Kidney tubule cell (primary cell): Measurements from ENCODE around the gene ABL2.
A peak's percentile ranks its signal among the peaks of the same experiment; 100 is the strongest.
"Not testable (repeated sequence)": the region's sequence is repeated elsewhere in the genome, so short reads cannot be mapped to it uniquely, and the experiment has no call there.

Experiments used
- DNase-seq: peaks from one replicate; pipeline ENCODE4 v3.0.0-alpha.2; 2018; ENCODE audit warnings: low spot score

Gene ABL2

DNA sequence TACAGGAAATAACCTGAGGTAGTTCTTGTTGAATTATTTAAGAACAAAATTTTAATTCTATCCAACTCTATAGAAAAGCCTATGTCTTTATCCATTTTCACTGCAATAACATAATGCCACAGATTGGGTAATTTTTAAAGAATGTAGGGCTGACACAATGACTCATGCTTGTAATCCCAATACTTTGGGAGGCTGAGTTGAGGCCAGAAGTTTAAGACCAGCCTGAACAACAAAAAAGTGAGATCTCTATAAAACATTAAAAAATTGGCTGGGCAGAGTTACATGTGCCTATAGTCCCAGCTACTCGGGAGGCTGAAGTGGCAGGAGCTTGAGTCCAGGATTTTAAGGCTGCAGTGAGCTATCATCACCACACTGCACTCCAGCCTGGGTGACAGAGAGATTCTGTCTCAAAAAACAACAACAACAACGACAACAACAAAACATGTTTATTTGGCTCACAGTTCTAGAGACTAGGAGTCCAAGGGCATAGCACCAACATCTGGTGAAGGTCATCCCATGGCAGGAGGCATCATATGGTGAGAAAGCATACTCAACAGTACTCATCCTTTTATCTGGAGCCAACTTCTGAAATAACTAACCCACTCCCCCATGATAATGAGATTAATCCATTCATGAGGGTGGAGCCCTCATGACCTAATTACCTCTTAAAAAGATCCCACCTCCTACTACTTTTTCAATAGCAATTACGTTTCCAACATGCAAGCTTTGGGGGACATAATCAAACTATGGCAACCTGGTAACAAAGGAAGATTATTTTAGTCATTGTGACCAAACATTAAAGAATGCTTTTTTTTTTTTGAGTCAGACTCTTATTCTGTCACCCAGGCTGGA lies 59.6 kb downstream of the ABL2 start:
- no peak for DNase-seq

DNA sequence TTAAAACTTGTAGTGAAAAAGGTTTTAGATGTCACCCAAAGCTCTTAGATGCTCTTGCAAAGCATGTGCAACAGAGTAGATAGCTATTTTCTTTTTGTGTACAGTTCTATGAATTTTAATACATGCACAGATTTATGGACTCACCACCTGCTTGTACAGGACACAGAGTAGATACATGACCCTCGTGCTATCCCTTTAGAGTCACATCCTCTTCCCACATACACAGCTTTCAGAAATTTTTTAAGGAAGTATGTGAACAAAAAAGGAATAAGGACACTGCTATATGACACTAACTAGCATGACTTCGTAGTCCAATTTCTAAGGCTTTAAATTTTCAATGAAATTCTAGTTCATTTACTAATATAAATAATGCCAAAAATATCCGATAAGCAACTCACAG lies 60.9 kb downstream of the ABL2 start:
- DNase-seq, result no peak

DNA sequence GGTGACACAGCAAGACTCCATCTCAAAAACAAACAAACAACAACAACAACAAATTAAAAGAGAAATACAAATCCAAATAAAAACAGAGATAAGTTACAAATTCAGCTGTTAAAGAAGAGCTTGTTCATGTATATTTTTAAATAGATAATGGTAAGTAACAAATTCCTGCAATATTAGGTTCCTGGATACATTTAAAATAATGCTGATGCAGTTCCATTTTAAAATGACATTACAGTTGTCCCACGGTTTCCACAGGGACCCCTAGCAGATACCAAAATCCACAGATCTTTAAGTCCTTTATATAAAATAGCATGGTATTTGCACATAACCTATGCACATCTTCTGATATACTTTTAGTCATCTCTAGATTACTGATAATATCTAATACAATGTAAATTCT lies 61.5 kb downstream of the ABL2 start:
- DNase-seq, result no peak

DNA sequence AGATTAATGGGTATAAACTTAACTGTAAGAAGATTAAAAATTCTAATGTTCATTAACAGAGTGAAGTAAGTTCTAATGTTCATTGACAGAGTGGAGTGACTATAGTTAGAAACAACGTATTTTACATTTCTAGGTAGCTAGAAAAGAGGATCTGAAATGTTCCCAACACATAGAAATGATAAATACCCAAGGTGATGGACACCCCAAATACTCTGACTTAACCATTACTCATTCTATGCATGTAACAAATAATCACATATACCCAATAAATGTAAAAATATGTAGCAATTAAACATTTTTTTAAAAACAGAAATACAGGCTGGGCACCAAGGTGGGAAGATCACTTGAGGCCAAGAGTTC lies 62.1 kb downstream of the ABL2 start:
- DNase-seq, result no peak

GRCh38 chr1:179166663-179167417 lies 62.6 kb downstream of the ABL2 start:
- DNase-seq, result no peak

DNA sequence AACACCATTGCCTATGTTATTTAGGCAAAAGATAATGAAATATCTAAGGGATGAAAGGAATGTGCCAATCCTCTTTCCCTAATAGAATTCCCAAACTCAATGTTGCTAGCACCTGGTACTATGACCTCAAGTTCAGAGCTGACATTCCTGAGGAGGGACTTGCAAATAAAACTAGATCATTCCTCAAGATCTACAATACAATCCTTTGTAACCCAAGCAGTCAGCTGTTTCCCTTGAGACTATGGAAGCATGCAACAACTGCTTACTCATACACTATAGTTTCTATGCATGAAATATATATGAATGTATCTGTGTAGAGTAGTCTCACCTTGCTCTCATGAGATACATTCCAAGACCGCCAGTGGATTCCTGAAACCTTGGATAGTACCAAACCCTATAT lies 65.0 kb downstream of the ABL2 start:
- peak; percentile 66 for DNase-seq

GRCh38 chr1:179156708-179157107 lies 72.8 kb downstream of the ABL2 start:
- no peak for DNase-seq

GRCh38 chr1:179156026-179156425 lies 73.5 kb downstream of the ABL2 start:
- no peak for DNase-seq

DNA sequence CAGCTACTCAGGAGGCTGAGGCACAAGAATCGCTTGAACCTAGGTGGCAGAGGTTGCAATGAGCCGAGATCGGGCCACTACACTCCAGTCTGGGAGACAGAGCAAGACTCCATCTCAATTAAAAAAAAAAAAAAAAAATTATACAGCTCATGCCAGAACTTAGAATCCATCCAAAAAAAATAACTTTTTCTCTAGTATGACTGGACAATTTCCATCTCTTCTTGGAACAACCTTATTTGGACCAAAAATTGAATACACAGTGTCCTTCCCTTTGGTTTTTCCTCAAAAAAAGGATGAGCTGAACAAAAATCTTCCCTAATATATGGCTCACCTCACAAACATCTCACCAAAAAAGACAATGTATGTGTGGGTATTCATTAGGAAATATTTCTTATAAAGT lies 73.9 kb downstream of the ABL2 start:
- DNase-seq, result no peak

- DNase-seq, result no peak
These were observed 75.0 kb downstream of the ABL2 start for GRCh38 chr1:179154437-179154836.

GRCh38 chr1:179153217-179153616 lies 76.3 kb downstream of the ABL2 start:
- DNase-seq, result no peak

DNA sequence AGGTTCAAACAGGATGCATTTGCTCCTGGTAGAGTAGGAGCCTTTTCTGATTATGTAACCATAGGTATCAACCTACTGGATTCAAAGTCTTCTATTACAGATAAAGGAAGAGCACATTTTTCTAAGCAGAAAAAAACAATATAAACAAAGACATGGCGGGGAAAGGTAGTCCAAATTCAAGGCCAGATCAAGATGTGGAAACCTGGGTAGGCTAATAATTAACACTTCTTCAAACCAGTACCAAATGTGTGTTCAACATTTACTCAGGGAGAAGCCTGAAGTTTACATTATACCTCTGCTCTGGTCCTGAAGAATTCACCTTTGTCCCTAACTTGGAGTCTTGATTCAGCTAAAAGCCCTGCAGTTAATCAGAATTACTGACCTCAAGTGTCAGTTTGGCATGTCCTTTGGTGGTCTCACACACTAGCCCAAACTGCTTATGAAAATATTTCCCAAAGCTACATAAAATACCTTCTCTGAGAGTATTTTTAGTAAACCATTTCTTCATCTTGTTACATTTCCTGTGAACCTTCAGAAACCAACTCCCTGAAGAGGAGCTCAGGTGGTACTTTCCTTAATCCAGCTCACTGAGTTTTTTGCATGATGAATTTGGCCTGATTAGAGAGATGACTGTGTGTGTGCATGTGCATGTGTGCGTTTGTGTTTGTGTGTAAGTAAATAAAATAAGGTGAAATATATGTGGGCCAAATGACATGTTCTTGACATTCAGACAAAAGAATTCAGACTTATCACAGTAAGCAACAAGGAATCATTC lies 77.4 kb downstream of the ABL2 start:
- DNase-seq, result peak; percentile 29

GRCh38 chr1:179146911-179147310 lies 82.6 kb downstream of the ABL2 start:
- no peak for DNase-seq

DNA sequence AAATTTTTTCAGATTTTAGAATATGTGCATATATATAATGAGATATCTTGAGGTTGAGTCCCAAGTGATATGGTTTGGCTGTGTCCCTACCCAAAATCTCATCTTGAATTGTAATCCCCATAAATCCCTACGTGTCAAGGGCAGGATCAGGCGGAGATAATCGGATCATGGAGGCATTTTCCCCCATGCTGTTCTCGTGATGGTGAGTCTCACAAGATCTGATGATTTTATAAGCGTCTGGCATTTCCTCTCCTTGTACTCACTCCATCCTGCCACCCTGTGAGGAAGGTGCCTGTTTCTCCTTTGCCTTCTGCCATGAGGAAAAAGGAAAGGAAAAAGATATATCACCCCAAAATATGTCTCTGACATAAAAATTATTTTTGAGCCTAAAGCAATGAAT lies 83.0 kb downstream of the ABL2 start:
- DNase-seq, result no peak

DNA sequence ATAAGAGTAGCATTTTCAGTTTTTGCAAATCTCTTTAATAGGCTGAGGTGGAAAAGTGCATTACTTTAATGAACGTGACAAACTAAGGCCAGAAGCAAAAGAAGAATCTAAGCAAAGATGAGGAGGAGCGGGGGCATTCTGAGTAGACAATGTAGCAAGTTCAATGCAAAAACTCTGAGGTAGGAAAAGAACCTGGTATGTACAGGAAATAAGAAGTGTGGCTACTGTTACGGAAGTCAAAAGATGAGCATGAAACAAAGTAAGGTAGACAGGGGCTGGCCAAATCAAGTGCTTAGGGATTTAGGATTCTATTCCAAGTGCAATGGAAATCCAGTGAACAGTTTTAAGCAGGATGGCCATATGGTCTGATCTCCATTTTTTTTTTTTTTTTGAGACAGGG lies 84.0 kb downstream of the ABL2 start:
- no peak for DNase-seq

GRCh38 chr1:179144626-179145025 lies 84.9 kb downstream of the ABL2 start:
- DNase-seq, result no peak

DNA sequence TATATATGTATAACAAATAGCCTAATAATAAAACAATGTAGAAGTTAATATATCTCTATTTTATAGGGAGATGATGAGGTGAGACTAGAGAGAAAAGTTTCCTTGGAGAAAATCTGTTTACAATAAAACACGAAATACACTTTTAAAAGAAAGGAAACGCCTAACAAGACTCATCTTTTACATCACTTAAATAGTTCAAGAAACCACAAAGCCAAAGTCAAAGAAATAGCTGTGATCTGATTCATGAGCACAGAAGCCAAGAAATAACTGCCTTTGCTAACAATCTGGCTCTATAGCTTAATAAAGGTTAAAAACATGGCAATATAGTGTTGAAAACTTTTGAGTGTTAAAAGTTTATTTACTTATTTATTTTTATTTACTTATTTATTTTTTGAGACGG lies 86.2 kb downstream of the ABL2 start:
- DNase-seq, result peak; percentile 93

DNA sequence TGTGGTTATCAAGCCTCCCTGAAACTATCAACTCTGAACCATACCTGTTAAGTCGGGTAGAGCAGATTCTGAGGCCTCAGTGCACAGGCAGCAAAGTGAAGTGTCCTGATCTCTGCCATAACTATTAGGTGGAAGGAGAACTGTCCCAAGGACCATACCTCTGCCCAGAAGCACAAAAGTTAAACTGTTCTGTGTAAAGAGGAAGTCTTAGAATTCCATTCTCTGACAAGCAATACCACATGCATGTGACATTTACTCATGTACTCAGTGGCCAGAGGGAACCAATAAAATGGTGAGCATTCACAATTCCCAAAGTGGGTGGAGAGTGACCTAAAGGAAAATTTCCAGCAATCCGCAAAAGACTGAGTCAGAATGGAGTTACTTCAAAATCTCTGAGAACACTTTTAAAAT lies 86.6 kb downstream of the ABL2 start:
- DNase-seq, result peak; percentile 98

DNA sequence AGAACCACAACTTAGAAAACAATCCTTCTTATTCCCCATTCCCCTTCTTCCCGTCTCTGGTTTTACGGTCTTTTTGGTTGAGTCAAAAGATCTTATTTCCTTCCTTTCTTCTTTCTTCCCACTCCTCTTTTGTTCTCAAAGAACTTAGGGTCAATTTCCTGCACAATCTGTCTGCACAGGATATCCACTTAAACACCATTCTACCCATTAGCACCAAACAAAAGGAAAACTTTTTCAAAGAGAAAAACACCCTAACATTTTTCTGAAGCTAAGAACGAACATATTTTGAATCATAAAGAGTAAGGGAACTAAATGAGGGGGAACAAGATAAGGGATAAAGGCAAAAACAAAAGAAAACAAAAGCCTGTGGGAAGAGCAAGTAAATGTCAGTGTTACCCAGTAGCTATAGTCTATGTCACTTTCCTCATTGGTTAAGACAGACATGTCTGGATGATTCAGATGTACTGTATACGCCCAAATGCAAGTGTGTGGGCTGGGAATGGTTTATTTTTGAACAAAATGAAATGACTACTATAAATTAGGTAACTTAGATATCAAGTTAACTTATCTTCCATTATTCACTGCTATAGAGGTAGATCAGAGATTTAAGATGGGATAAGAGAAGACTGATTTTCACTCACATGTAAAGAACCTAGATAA lies 87.8 kb downstream of the ABL2 start:
- DNase-seq, result peak; percentile 68

GRCh38 chr1:179138755-179139154 lies 90.7 kb downstream of the ABL2 start:
- DNase-seq, result not testable (repeated sequence)

DNA sequence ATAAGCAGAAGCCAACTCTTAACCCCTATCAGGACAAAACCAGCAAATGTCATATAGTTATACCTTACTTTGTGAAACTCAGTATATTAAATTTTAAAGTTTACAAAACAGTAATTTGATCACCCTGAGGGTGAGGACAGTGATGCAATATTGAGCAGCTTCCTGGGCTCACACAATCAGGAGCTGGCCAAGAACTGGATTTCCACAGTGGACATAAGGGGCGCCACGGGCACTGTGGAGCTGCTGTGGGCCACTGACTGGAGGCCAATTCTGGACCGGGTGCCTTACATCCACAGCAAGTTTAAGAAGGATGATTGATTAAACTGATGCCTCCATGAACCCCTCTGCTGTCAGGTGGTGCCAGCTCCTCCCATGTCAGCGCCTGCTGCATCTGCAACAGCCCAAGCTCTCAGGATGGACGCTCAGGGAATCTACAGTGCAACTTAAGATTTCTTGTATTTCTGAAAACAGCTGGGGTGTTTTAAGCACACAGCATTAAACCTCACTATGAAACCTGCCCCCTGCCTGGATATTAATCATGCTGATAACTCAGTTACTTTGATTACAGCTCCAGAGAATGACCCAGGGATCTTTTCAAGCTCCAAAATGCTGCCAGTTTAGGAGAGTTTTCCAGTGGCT lies 91.7 kb downstream of the ABL2 start:
- DNase-seq, result no peak

GRCh38 chr1:179135707-179136106 lies 93.8 kb downstream of the ABL2 start:
- not testable (repeated sequence) for DNase-seq
